HUES64 (cell line): ENCODE measurements around the gene LRRC71.

ENCODE experiments used
- H3K27ac ChIP-seq: 2 replicates; pipeline ENCODE4 v1.7.0; 2013; ENCODE audit warnings: low read depth, low read length, inconsistent platforms
- H3K27me3 ChIP-seq: 2 replicates; pipeline ENCODE4 v1.6.1; 2013; ENCODE audit warnings: mild to moderate bottlenecking, low read length; ENCODE audit not compliant: insufficient read depth
- H3K36me3 ChIP-seq: 2 replicates; pipeline ENCODE4 v1.6.1; 2013; ENCODE audit warnings: mild to moderate bottlenecking, low read length; ENCODE audit not compliant: insufficient read depth
- H3K4me1 ChIP-seq: 2 replicates; pipeline ENCODE4 v1.6.1; 2013; ENCODE audit warnings: mild to moderate bottlenecking, low read length, moderate library complexity; ENCODE audit not compliant: insufficient read depth
- H3K4me3 ChIP-seq: 2 replicates; pipeline ENCODE4 v1.5.1; 2013; ENCODE audit warnings: mild to moderate bottlenecking, low read length, moderate library complexity
- H3K9ac ChIP-seq: 2 replicates; pipeline ENCODE4 v1.6.1; 2013; ENCODE audit warnings: mild to moderate bottlenecking, low read depth, low read length
- H3K9me3 ChIP-seq: 2 replicates; pipeline ENCODE4 v1.6.1; 2013; ENCODE audit warnings: low read depth, low read length; ENCODE audit not compliant: insufficient read depth
- WGBS: fragments of 150-250, 120-280 bp; methylation state at CpG from one replicate; pipeline ENCODE4 v1.1.7; 2013; ENCODE audit warnings: missing lambda C conversion rate; 5-methylcytosine and 5-hydroxymethylcytosine counted together

LRRC71 gene

GRCh38 chr1:156908541-156908940 is 11.9 kb upstream of the LRRC71 start:
- no peak overlapping the region for H3K9ac ChIP-seq
- H3K4me1 ChIP-seq, result peaks cover 4% of the 10 kb centered on the region; the same call in 1 of the 2 replicates
- H3K27ac ChIP-seq, result no peak overlapping the region
- no peaks in the 10 kb centered on the region for H3K27me3 ChIP-seq
- WGBS, result 92% methylated on average over 29 of the region's 29 CpGs
- H3K36me3 ChIP-seq, result no peaks in the 10 kb centered on the region
- no peaks in the 10 kb centered on the region for H3K9me3 ChIP-seq
- H3K4me3 ChIP-seq, result no peak overlapping the region

GRCh38 chr1:156908955-156909354 is 11.5 kb upstream of the LRRC71 start:
- peaks cover 4% of the 10 kb centered on the region; the same call in 1 of the 2 replicates for H3K4me1 ChIP-seq
- H3K27me3 ChIP-seq, result no peaks in the 10 kb centered on the region
- 89% methylated on average over 10 of the region's 10 CpGs for WGBS
- no peaks in the 10 kb centered on the region for H3K36me3 ChIP-seq
- no peaks in the 10 kb centered on the region for H3K9me3 ChIP-seq
- H3K27ac ChIP-seq, result no peak overlapping the region
- H3K4me3 ChIP-seq, result no peak overlapping the region
- no peak overlapping the region for H3K9ac ChIP-seq

- H3K9me3 ChIP-seq, result no peaks in the 10 kb centered on the region
- no peaks in the 10 kb centered on the region for H3K27me3 ChIP-seq
- H3K27ac ChIP-seq, result no peak overlapping the region
- WGBS, result 76% methylated on average over 5 of the region's 5 CpGs
- H3K9ac ChIP-seq, result no peak overlapping the region
- no peaks in the 10 kb centered on the region for H3K36me3 ChIP-seq
- peaks cover 4% of the 10 kb centered on the region; the same call in 1 of the 2 replicates for H3K4me1 ChIP-seq
- no peak overlapping the region for H3K4me3 ChIP-seq
Measured at GRCh38 chr1:156909671-156910070, 10.8 kb upstream of the LRRC71 start.

GRCh38 chr1:156910309-156910782 is 10.1 kb upstream of the LRRC71 start:
- Histone ChIP-seq H3K9me3 (no peaks in the 10 kb centered on the region), H3K4me1 (peaks cover 4% of the 10 kb centered on the region; the same call in 1 of the 2 replicates), H3K4me3 (peak overlapping the region; percentile 36), H3K36me3 (no peaks in the 10 kb centered on the region), H3K27ac (no peak overlapping the region), H3K27me3 (no peaks in the 10 kb centered on the region), H3K9ac (no peak overlapping the region)
- WGBS, result 38% methylated on average over 11 of the region's 18 CpGs

- Histone ChIP-seq H3K9ac (no peak overlapping the region), H3K4me1 (peaks cover 4% of the 10 kb centered on the region; the same call in 1 of the 2 replicates), H3K27ac (no peak overlapping the region), H3K9me3 (no peaks in the 10 kb centered on the region), H3K4me3 (no peak overlapping the region), H3K27me3 (no peaks in the 10 kb centered on the region; the same call in 1 of the 2 replicates), H3K36me3 (no peaks in the 10 kb centered on the region)
- 89% methylated on average over 6 of the region's 6 CpGs for WGBS
Measured at GRCh38 chr1:156911577-156912298, 8.7 kb upstream of the LRRC71 start.

GRCh38 chr1:156912310-156912709 is 8.1 kb upstream of the LRRC71 start:
- Histone ChIP-seq H3K27ac (no peak overlapping the region), H3K4me3 (no peak overlapping the region), H3K27me3 (peaks cover 3% of the 10 kb centered on the region; the same call in 1 of the 2 replicates), H3K36me3 (no peaks in the 10 kb centered on the region), H3K9ac (no peak overlapping the region), H3K4me1 (peaks cover 4% of the 10 kb centered on the region; the same call in 1 of the 2 replicates), H3K9me3 (no peaks in the 10 kb centered on the region)
- 84% methylated on average over 2 of the region's 2 CpGs for WGBS

- H3K9ac ChIP-seq, result no peak overlapping the region
- H3K4me1 ChIP-seq, result peaks cover 4% of the 10 kb centered on the region; the same call in 1 of the 2 replicates
- no peak overlapping the region for H3K27ac ChIP-seq
- no peaks in the 10 kb centered on the region for H3K9me3 ChIP-seq
- peaks cover 4% of the 10 kb centered on the region for H3K27me3 ChIP-seq
- WGBS, result 78% methylated on average over 24 of the region's 24 CpGs
- H3K36me3 ChIP-seq, result no peaks in the 10 kb centered on the region
- H3K4me3 ChIP-seq, result no peak overlapping the region
Measured at GRCh38 chr1:156912861-156913808, 7.3 kb upstream of the LRRC71 start.

GRCh38 chr1:156913809-156914387 is 6.5 kb upstream of the LRRC71 start:
- Histone ChIP-seq H3K9me3 (no peaks in the 10 kb centered on the region), H3K9ac (no peak overlapping the region), H3K27ac (no peak overlapping the region), H3K36me3 (no peaks in the 10 kb centered on the region), H3K4me1 (peaks cover 4% of the 10 kb centered on the region; the same call in 1 of the 2 replicates), H3K4me3 (no peak overlapping the region), H3K27me3 (peaks cover 10% of the 10 kb centered on the region)
- WGBS, result 83% methylated on average over 13 of the region's 13 CpGs

GRCh38 chr1:156914440-156914856 is 6.0 kb upstream of the LRRC71 start:
- Histone ChIP-seq H3K36me3 (no peaks in the 10 kb centered on the region), H3K27ac (no peak overlapping the region), H3K27me3 (peaks cover 15% of the 10 kb centered on the region), H3K9me3 (no peaks in the 10 kb centered on the region), H3K4me1 (peaks cover 4% of the 10 kb centered on the region; the same call in 1 of the 2 replicates), H3K9ac (no peak overlapping the region), H3K4me3 (no peak overlapping the region)
- 89% methylated on average over 9 of the region's 9 CpGs for WGBS

- Histone ChIP-seq H3K36me3 (no peaks in the 10 kb centered on the region), H3K9me3 (no peaks in the 10 kb centered on the region), H3K27me3 (peaks cover 82% of the 10 kb centered on the region), H3K4me3 (peak overlapping the region; percentile 56; the same call in 1 of the 2 replicates), H3K9ac (no peak overlapping the region), H3K4me1 (peaks cover 3% of the 10 kb centered on the region; the same call in 1 of the 2 replicates), H3K27ac (no peak overlapping the region)
- 57% methylated on average over 7 of the region's 7 CpGs for WGBS
Measured at GRCh38 chr1:156921053-156921529, 659 bp downstream of the LRRC71 start.
